K562 (cell line): ENCODE measurements around the gene MYO15B. TPM values are rescaled to one million over a fixed set of nuclear protein-coding genes. Genes with fewer than 3 reads are reported as not detected.

Source experiments
- CUX1 ChIP-seq: fragments of 200-800 bp; sonication (Bioruptor generic); IDR thresholded peaks from 2 replicates; pipeline ENCODE4 v1.6.1; 2016; ENCODE audit warnings: missing genetic modification characterization, missing compliant biosample characterization
- ESRRA ChIP-seq: fragments of 450-650 bp; IDR thresholded peaks from 2 replicates; pipeline ENCODE4 v1.6.1; 2014; ENCODE audit warnings: low read depth, mild to moderate bottlenecking, moderate library complexity, borderline replicate concordance
- FOXK1 ChIP-seq: sonication (generic); formaldehyde crosslinking; IDR thresholded peaks from 2 replicates; pipeline ENCODE4 v1.8.0; 2022; ENCODE audit warnings: missing genetic modification reagents, mild to moderate bottlenecking, borderline replicate concordance
- HLTF ChIP-seq: fragments of 450-650 bp; IDR thresholded peaks from 2 replicates; pipeline ENCODE4 v1.6.1; 2016
- HOMEZ ChIP-seq: fragments of 250-450 bp; sonication (Bioruptor Pico); IDR thresholded peaks from 2 replicates; pipeline ENCODE4 v1.4.0; 2020; ENCODE audit warnings: mild to moderate bottlenecking, moderate library complexity
- KLF6 ChIP-seq: fragments of 250-450 bp; sonication (Bioruptor Pico); IDR thresholded peaks from 2 replicates; pipeline ENCODE4 v1.4.0; 2020; ENCODE audit warnings: mild to moderate bottlenecking, moderate library complexity, borderline replicate concordance
- MAFG ChIP-seq: fragments of 450-650 bp; conservative IDR thresholded peaks from 2 replicates; pipeline ENCODE4 v1.6.1; 2016; ENCODE audit warnings: missing genetic modification characterization, missing compliant biosample characterization
- NKRF ChIP-seq: fragments of 450-650 bp; IDR thresholded peaks from 2 replicates; pipeline ENCODE4 v1.6.1; 2016; ENCODE audit warnings: borderline replicate concordance
- NR2C2 ChIP-seq, 2 experiments: fragments of 200-800 bp in 1 of 2; sonication (Bioruptor generic) in 1 of 2; sonication (generic) in 1 of 2; formaldehyde crosslinking in 1 of 2; IDR thresholded peaks; 2 replicates each; pipeline versions ENCODE4 v1.6.1 to v1.8.0; 2016 to 2022; ENCODE audit warnings: mild to moderate bottlenecking in 1 of 2, missing compliant biosample characterization in 1 of 2, missing genetic modification characterization in 1 of 2, missing genetic modification reagents in 1 of 2
- PHB2 ChIP-seq: fragments of 450-650 bp; IDR thresholded peaks from 2 replicates; pipeline ENCODE4 v1.6.1; 2017; ENCODE audit warnings: low read depth
- POLR2B ChIP-seq: fragments of 450-650 bp; IDR thresholded peaks from 2 replicates; pipeline ENCODE4 v1.6.1; 2018; ENCODE audit warnings: low read depth; ENCODE audit not compliant: partially characterized antibody
- PTRF ChIP-seq: fragments of 450-650 bp; IDR thresholded peaks from 2 replicates; pipeline ENCODE4 v1.6.1; 2016; ENCODE audit warnings: mild to moderate bottlenecking, missing genetic modification characterization, missing compliant biosample characterization
- RNF2 ChIP-seq: sonication (generic); IDR thresholded peaks from 2 replicates; pipeline ENCODE4 v1.6.1; 2016
- ZBTB5 ChIP-seq: fragments of 450-650 bp; IDR thresholded peaks from 2 replicates; pipeline ENCODE4 v1.6.1; 2017; ENCODE audit warnings: antibody characterized with exemption
- ZKSCAN3 ChIP-seq: fragments of 250-450 bp; sonication (Bioruptor Pico); IDR thresholded peaks from 2 replicates; pipeline ENCODE4 v1.4.0; 2020
- ZNF217 ChIP-seq: sonication (generic); formaldehyde crosslinking; IDR thresholded peaks from 2 replicates; pipeline ENCODE4 v1.8.0; 2022; ENCODE audit warnings: mild to moderate bottlenecking, missing genetic modification reagents
- ZNF445 ChIP-seq: fragments of 250-450 bp; sonication (Bioruptor Pico); IDR thresholded peaks from 2 replicates; pipeline ENCODE4 v1.4.0; 2020; ENCODE audit warnings: low read depth, mild to moderate bottlenecking, moderate library complexity
- polyA plus RNA-seq, 8 experiments: library from polyadenylated mRNA; depleted of rRNA in 4 of 8; stranded (reverse) in 5 of 8; unstranded in 3 of 8; fragments of >200 nt; fragmentation: Nextera tagmentation in 2 of 8; fragmentation: Illumina TruSeq in 1 of 8; extraction: Ambion mirVana in 2 of 8; extraction: Trizol in 1 of 8; gene quantifications; 2 replicates each; pipeline versions ENCODE4 v1.2.1 to v1.2.3, GENCODE V29; 2011 to 2014; ENCODE audit warnings: inconsistent platforms in 1 of 8, missing spikeins in 1 of 8
- total RNA-seq, 7 experiments: library from RNA; depleted of rRNA in 6 of 7; stranded (reverse); fragments of >200 nt in 6 of 7; fragmentation: Illumina TruSeq in 2 of 7; extraction: Trizol in 2 of 7; gene quantifications; 2 replicates each; pipeline versions ENCODE4 v1.2.1 to v1.2.3, GENCODE V29; 2011 to 2021; ENCODE audit warnings: low replicate concordance in 1 of 7

The MYO15B gene
- total and polyA plus RNA-seq, 9 of the 15 experiments (the other 6 are each of a cell fraction or from before 2014, with no cell fraction given), result 0.05 to 3.1 (median 0.83) TPM; not detected in 2

- no peak for TF ChIP-seq CUX1
- no peak for TF ChIP-seq HOMEZ (CRISPR knock-in tag)
- peak; percentile 85 for TF ChIP-seq NKRF
- no peak for TF ChIP-seq HLTF
- no peak for TF ChIP-seq MAFG (tag)
- TF ChIP-seq KLF6 (CRISPR knock-in tag), result peak; percentile 16; the same call in 1 of the 2 replicates
- no peak for TF ChIP-seq PHB2
- TF ChIP-seq ZKSCAN3 (CRISPR knock-in tag), result no peak
- no peak for TF ChIP-seq FOXK1 (CRISPR knock-in tag)
- TF ChIP-seq NR2C2 (CRISPR knock-in tag; IDR thresholded peaks at IDR 0.05), result no peak; the same call in none of the 2 replicates
- TF ChIP-seq NR2C2 (tag; IDR thresholded peaks at IDR 0.05), result peak; percentile 86
- TF ChIP-seq ESRRA, result no peak; the same call in 1 of the 2 replicates
- TF ChIP-seq ZNF445, result no peak
- no peak for TF ChIP-seq RNF2
- TF ChIP-seq ZBTB5, result no peak
- no peak for TF ChIP-seq ZNF217 (CRISPR knock-in tag)
- TF ChIP-seq POLR2B, result peak; percentile 84
- no peak for TF ChIP-seq PTRF (tag)
These were observed 79.6 kb downstream of the MYO15B start, which contains the start of the genes RECQL5 and SAP30BP (continued) for GRCh38 chr17:75666959-75667790.
